CD4-positive, alpha-beta T cell treated with Interleukin-12 subunit alpha and Interleukin-12 subunit beta, for 1 hour (primary cell): ENCODE data around the gene PERM1.
"Not testable (repeated sequence)": the region's sequence is repeated elsewhere in the genome, so short reads cannot be mapped to it uniquely, and the experiment has no call there.

Experiments used
- DNase-seq: peaks from one replicate; pipeline ENCODE4 v3.0.0-alpha.2; 2020

The PERM1 gene

GRCh38 chr1:963301-963651 is 18.6 kb downstream of the PERM1 start:
- DNase-seq, result no peak

- DNase-seq, result no peak
These were observed 19.3 kb downstream of the PERM1 start for GRCh38 chr1:962381-963300.

GRCh38 chr1:961132-961669 is 20.7 kb downstream of the PERM1 start:
- DNase-seq, result no peak

- peak; percentile 81 for DNase-seq
These were observed 21.3 kb downstream of the PERM1 start, which contains the start of gene KLHL17 for GRCh38 chr1:960363-961131. Gene KLHL17, plus strand, starts transcription at chr1:960584. Its CDS starts 110 bp downstream, at chr1:960694.

- no peak for DNase-seq
These were observed 22.0 kb downstream of the PERM1 start for GRCh38 chr1:959731-960362.

- peak; percentile 98 for DNase-seq
These were observed 22.8 kb downstream of the PERM1 start, which contains the start of gene NOC2L for GRCh38 chr1:958823-959730. Gene NOC2L, minus strand, starts transcription at chr1:959256. Its CDS starts 16 bp downstream, at chr1:959240.

- no peak for DNase-seq
These were observed 25.3 kb downstream of the PERM1 start for GRCh38 chr1:956636-957035.

- no peak for DNase-seq
These were observed 26.4 kb downstream of the PERM1 start for GRCh38 chr1:955474-955873.

- no peak for DNase-seq
These were observed 27.0 kb downstream of the PERM1 start for GRCh38 chr1:954927-955326.

- no peak for DNase-seq
These were observed 28.2 kb downstream of the PERM1 start for GRCh38 chr1:953524-954320.

- DNase-seq, result no peak
These were observed 29.3 kb downstream of the PERM1 start for GRCh38 chr1:952603-953002.

GRCh38 chr1:952201-952600 is 29.7 kb downstream of the PERM1 start:
- DNase-seq, result no peak

- DNase-seq, result no peak
These were observed 30.5 kb downstream of the PERM1 start for GRCh38 chr1:951364-951763.

- no peak for DNase-seq
These were observed 31.0 kb downstream of the PERM1 start for GRCh38 chr1:950881-951280.

GRCh38 chr1:950268-950667 is 31.6 kb downstream of the PERM1 start:
- no peak for DNase-seq

GRCh38 chr1:947958-948357 is 33.9 kb downstream of the PERM1 start:
- no peak for DNase-seq

- not testable (repeated sequence) for DNase-seq
These were observed 35.1 kb downstream of the PERM1 start for GRCh38 chr1:946811-947210.

GRCh38 chr1:945688-946556 is 36.0 kb downstream of the PERM1 start:
- no peak for DNase-seq

- DNase-seq, result no peak
These were observed 37.3 kb downstream of the PERM1 start for GRCh38 chr1:944341-945325.
